HG03066 (cell line): ENCODE results near the gene KANSL1.

Experiments
- ATAC-seq: cut with Tn5 transposase; IDR thresholded peaks from one replicate; pipeline ENCODE4 v1.9.1; 2021; ENCODE audit warnings: low read depth; ENCODE audit not compliant: unreplicated experiment

KANSL1 gene

DNA sequence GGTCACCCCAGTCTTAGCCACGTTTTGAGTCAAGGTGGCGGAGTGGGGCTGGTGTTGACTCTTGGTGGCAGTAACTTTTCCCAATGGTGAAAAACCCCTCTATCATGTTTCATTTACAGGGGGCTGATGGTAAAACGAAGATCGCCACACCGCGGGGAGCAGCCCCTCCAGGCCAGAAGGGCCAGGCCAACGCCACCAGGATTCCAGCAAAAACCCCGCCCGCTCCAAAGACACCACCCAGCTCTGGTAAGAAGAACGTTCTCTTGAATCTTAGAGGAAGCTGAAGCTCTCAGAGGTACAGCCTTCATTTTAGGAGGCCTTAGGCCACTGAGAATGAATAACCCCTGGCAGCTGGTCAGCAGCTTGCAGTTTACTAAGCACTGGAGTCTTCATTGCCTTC lies 201.9 kb downstream of the KANSL1 start:
- no peak for ATAC-seq

DNA sequence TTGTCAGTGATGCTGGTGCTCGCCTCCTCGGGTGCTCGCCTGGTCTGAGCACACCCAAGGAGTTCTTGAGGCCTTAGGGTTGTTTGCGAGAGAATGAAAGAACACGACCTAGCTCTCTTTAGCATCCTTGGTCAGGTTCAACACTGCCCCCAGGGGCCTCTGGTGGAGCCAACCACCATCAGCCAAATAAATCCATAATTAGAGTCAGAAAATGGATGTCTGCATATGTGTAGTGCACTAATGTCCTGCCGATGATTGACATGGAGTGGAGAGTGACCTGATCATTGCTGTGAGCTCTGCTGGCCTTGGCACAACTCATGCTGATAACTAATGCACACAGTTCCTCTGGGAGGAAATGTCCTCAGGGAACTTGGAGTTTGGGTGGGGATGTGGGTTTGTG lies 202.3 kb downstream of the KANSL1 start:
- no peak for ATAC-seq

DNA sequence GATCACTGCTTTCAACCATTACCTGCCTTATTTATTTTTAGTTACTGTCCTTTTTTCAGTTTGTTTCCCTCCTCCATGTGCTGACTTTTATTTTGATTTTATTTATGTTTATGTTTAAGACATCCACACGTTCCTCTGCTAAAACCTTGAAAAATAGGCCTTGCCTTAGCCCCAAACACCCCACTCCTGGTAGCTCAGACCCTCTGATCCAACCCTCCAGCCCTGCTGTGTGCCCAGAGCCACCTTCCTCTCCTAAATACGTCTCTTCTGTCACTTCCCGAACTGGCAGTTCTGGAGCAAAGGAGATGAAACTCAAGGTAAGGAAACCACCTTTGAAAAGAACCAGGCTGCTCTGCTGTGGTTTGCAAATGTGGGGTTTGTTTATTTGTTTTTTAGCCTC lies 203.5 kb downstream of the KANSL1 start:
- no peak for ATAC-seq

DNA sequence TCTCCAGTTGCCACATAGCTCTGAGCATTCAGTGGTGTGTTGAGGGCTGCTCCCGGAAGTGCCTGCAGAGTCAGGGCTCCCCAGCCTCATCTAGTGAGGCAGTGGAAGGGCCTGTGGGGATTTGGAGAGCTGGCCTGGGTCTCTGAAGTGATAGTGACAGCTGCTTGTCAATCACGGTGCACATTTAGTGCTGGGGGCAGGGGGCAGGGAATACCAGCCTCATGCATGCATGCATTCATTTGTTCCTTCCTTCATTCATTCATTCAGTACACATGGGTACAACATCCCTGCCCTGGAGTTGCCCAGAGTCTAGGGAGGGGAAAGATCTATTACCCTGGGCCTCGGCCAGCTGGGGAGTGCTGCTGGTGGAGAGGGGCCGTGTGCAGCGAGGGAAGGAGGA lies 205.5 kb downstream of the KANSL1 start:
- ATAC-seq, result no peak

DNA sequence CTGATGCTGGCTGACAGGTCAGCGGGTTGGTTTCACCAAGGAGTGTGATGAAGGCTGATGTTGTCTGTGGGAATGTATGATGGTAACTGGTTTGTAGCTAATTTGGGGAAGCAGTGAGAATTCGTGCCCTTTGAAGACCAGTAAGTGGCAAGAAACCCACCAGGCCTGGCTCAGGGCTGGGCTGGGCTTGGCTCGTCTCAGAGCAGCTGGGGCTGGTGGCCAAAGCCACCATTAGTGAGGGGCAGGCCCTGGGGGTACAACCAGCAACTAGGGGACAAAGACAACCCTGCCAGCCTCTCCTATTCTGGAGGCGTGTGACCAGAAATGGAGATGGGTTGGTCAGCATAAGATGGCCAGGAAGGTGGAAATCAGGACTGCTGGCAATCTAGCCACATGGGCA lies 207.2 kb downstream of the KANSL1 start:
- no peak for ATAC-seq

DNA sequence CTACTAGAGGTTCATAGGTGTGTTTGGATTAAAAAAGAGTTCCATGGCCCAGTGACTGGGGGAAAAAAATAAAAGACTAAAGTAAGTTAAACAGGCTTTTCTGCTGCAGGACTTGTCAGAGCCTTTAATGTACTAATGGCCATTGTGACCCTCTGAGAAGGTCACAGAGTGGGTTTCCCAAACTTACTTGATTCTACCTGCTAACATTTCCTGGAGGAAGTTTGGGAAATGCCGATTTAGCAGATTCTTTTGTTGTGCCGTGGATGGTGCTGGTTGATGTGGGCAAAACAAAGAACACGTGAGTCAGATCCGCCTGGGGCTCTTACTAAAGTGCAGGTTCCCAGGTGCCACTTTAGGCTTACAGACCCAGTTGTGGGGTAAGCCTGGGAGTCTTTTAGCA lies 207.8 kb downstream of the KANSL1 start:
- no peak for ATAC-seq

DNA sequence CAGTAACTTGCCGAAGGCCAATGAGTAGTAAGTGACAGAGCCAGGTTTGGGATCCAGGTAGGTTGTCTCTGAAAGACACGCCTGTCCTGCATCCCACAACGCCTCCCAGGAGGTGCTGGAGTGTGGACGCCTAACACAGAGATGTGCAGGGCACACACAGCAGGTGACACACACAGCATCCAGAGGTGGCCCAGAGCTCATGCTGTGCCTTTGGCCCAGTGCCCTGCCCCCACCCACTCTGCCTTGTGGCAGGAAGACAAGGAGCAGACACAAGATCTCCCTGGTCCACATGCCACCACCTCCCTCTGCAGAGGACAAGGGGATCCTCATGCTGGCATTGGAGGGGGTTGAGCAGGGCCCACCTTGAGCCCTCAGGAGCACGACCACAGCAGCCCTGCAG lies 208.9 kb downstream of the KANSL1 start:
- no peak for ATAC-seq

DNA sequence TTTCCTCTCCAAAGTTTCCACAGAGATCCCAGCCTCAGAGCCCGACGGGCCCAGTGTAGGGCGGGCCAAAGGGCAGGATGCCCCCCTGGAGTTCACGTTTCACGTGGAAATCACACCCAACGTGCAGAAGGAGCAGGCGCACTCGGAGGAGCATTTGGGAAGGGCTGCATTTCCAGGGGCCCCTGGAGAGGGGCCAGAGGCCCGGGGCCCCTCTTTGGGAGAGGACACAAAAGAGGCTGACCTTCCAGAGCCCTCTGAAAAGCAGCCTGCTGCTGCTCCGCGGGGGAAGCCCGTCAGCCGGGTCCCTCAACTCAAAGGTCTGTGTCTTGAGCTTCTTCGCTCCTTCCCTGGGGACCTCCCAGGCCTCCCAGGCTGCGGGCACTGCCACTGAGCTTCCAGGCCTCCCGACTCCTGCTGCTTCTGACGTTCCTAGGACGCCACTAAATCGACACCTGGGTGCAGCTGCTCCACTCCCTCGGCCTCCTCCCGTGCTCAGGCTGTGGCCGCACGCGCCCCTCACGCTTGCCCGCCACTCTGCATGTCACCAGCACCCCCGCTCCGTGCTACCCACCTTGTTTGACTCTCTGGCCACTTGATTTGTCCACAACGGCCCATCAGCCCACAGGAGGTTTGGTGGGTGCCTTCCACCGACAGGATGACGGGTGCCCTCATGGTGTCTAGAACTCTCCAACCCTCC lies 209.5 kb downstream of the KANSL1 start:
- ATAC-seq, result no peak

DNA sequence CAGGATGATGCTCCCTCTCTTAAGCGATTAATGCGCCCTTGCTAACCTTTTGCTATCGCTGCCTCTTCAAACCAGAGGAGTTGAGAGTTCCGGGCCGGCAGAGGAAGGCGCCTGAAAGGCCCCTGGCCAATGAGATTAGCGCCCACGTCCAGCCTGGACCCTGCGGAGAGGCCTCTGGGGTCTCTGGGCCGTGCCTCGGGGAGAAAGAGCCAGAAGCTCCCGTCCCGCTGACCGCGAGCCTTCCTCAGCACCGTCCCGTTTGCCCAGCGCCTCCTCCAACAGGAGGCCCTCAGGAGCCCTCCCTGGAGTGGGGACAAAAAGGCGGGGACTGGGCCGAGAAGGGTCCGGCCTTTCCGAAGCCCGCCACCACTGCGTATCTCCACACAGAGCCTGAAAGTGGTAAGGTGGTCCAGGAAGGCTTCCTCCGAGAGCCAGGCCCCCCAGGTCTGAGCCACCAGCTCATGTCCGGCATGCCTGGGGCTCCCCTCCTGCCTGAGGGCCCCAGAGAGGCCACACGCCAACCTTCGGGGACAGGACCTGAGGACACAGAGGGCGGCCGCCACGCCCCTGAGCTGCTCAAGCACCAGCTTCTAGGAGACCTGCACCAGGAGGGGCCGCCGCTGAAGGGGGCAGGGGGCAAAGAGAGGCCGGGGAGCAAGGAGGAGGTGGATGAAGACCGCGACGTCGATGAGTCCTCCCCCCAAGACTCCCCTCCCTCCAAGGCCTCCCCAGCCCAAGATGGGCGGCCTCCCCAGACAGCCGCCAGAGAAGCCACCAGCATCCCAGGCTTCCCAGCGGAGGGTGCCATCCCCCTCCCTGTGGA lies 210.2 kb downstream of the KANSL1 start:
- no peak for ATAC-seq

DNA sequence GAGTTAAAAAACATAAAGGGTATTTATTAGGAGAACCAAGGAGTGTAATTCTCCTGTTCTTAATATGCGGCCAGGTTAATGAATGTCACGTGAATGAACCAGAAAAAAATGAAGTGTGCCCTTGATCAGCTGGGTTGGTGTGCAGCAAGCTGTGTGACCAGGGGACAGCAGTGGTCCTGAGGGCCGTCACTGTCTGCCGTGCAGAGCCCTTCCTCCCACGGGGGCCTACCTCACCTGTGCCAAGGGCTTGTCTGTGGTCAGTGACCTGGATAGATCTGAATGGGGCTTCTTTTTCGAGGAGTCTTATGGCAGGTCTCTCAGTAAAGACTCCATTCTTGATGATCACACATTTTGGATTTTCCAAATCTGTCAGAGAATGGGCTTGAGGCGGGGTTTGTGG lies 211.9 kb downstream of the KANSL1 start:
- ATAC-seq, result no peak

DNA sequence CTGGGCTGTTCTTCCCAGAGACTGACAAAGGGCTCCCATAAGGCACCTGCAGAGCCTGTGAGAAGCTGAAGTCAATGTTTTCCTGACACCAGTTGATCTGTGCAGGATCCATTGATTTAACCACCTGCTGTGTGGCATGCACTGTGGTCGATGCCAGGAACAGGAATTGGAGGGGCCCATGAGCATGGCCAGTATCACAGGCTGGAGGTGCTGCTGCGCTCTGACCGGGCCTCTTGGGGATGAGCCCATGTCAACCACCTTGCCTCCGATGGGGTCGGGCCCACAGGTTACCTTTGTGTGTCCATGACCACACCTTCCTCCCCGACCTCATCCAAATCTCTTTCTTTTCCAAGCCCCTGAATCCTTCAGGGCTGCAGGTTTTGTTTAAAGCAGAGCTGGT lies 212.4 kb downstream of the KANSL1 start:
- no peak for ATAC-seq
